ENCODE measurements around the gene RBKS. TPM values are rescaled to one million over a fixed set of nuclear protein-coding genes. Genes with fewer than 3 reads are reported as not detected.
A peak's percentile ranks its signal among the peaks of the same experiment; 100 is the strongest.
"Not testable (repeated sequence)": the region's sequence is repeated elsewhere in the genome, so short reads cannot be mapped to it uniquely, and the experiment has no call there.

RBKS gene
- total RNA-seq, 4 donors from 2014 or later = 1.5 to 15.2 (median 15.1) TPM; not detected in 1

GRCh38 chr2:27771548-27772335, 118.4 kb downstream of the RBKS start, which contains the start of gene MRPL33:
TSS of gene MRPL33 (plus strand) at chr2:27771719. CDS start at chr2:27771778, 59 bp downstream.
- no peaks in the 10 kb centered on the region for H3K9me3 ChIP-seq
- intact Hi-C loops (cut with DNase I; ENCODE audit: low total_unique reads) = loop anchor here (5.0 kb wide), 1 partner anchor 626 kb away; no protein-coding TSS in a partner anchor
- no peaks in the 10 kb centered on the region for H3K36me3 ChIP-seq
- peak; percentile 96 for DNase-seq
- TF ChIP-seq POLR2AphosphoS5 (IDR thresholded peaks at IDR 0.05) (peak; percentile 90 to 93 (median 90)), POLR2A (IDR thresholded peaks at IDR 0.05) (peak; percentile 79), EP300 (IDR thresholded peaks at IDR 0.05; ENCODE audit: low read depth) (no peak), CTCF (IDR thresholded peaks at IDR 0.05) (no peak)
- in situ Hi-C loops (cut with MboI; ENCODE audit: low pct_ligation_motif_present in 1 of 4, low pct_unique_long_range_greater_than_20kb in 1 of 4, low sequenced_read_pairs in 3 of 4) = loop anchor here in 2 of 4 donors (25.0 kb wide), 1 partner anchor 641 kb away; no protein-coding TSS in a partner anchor
- no peaks in the 10 kb centered on the region for H3K27me3 ChIP-seq
- H3K27ac ChIP-seq = peak within 1 kb of the TSS; percentile 91 to 95 (median 93)
- H3K4me1 ChIP-seq = peaks cover 11 to 33% (median 15%) of the 10 kb centered on the region in 4 donors
- 0% methylated on average over 6 to 48 of the region's 48 CpGs for WGBS, 2 donors (ENCODE audit: low coverage in 1 of 2)
- H3K4me3 ChIP-seq = peak within 1 kb of the TSS; percentile 80 to 94 (median 86)

- no peaks in the 10 kb centered on the region for H3K9me3 ChIP-seq
- H3K4me1 ChIP-seq = peaks cover 11 to 31% (median 15%) of the 10 kb centered on the region in 4 donors
- H3K27ac ChIP-seq = peak overlapping the region; percentile 91 to 95 (median 93)
- in situ Hi-C loops (cut with MboI; ENCODE audit: low pct_ligation_motif_present in 1 of 4, low pct_unique_long_range_greater_than_20kb in 1 of 4, low sequenced_read_pairs in 3 of 4) = loop anchor here in 2 of 4 donors (25.0 kb wide), 1 partner anchor 641 kb away; no protein-coding TSS in a partner anchor
- H3K4me3 ChIP-seq = peak overlapping the region; percentile 80 to 94 (median 86)
- intact Hi-C loops (cut with DNase I; ENCODE audit: low total_unique reads) = loop anchor here (5.0 kb wide), 1 partner anchor 626 kb away; no protein-coding TSS in a partner anchor
- H3K27me3 ChIP-seq = no peaks in the 10 kb centered on the region
- DNase-seq = no peak
- TF ChIP-seq CTCF (IDR thresholded peaks at IDR 0.05) = no peak
- no peak for TF ChIP-seq POLR2A (IDR thresholded peaks at IDR 0.05)
- no peak for TF ChIP-seq POLR2AphosphoS5 (IDR thresholded peaks at IDR 0.05)
- no peak for TF ChIP-seq EP300 (IDR thresholded peaks at IDR 0.05; ENCODE audit: low read depth)
- H3K36me3 ChIP-seq = no peaks in the 10 kb centered on the region
- WGBS, 2 donors (ENCODE audit: low coverage in 1 of 2) = 8 to 10% methylated on average over 7 to 13 of the region's 13 CpGs
Observed at GRCh38 chr2:27771202-27771547, 119.0 kb downstream of the RBKS start.

DNA sequence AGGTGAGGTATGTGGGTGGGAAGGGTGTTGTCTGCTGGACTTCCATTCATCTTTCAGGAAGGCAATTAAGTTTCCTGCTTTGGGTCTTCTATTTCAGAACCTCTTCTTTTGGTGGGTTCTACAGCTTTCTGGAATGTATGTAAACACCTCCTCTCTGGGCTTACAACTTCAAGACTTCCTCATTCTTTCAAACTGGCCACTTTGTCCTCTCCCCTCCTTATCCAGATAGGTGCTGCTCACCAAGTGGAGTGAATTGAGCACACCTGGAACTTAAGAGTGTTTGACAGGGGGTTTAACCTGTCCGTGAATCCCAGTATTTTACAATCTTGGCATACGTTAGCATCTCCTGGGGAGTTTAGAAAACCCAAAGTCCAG, 123.9 kb downstream of the RBKS start:
- Histone ChIP-seq H3K36me3 (no peaks in the 10 kb centered on the region), H3K4me3 (peak overlapping the region in 2 of 4 donors; percentile 27 to 36), H3K9me3 (no peaks in the 10 kb centered on the region), H3K27me3 (no peaks in the 10 kb centered on the region), H3K27ac (peak overlapping the region in 1 of 4 donors; percentile 10), H3K4me1 (peaks cover 0 to 7% (median 4%) of the 10 kb centered on the region in 4 donors)
- in situ Hi-C loops (cut with MboI; ENCODE audit: low pct_ligation_motif_present in 1 of 4, low pct_unique_long_range_greater_than_20kb in 1 of 4, low sequenced_read_pairs in 3 of 4) (loop anchor here in 3 of 4 donors (10.0 to 25.0 kb wide), 2 partner anchors 129 to 646 kb away; partner anchors contain the start of genes BABAM2 (in 1 of the 3) and RBKS (in 1 of the 3)), intact Hi-C loops (cut with DNase I; ENCODE audit: low total_unique reads) (no loop called here)
- WGBS, 2 donors (ENCODE audit: low coverage in 1 of 2) = 27 to 52% methylated on average over 2 of the region's 2 CpGs
- DNase-seq = no peak
- TF ChIP-seq POLR2AphosphoS5 (IDR thresholded peaks at IDR 0.05) (no peak), EP300 (IDR thresholded peaks at IDR 0.05; ENCODE audit: low read depth) (no peak), CTCF (IDR thresholded peaks at IDR 0.05) (no peak), POLR2A (IDR thresholded peaks at IDR 0.05) (no peak)

GRCh38 chr2:27765621-27766286, 124.4 kb downstream of the RBKS start:
- Histone ChIP-seq H3K9me3 (no peaks in the 10 kb centered on the region), H3K4me3 (peak overlapping the region in 3 of 4 donors; percentile 2 to 36 (median 27)), H3K27me3 (no peaks in the 10 kb centered on the region), H3K36me3 (no peaks in the 10 kb centered on the region), H3K27ac (peak overlapping the region in 1 of 4 donors; percentile 10), H3K4me1 (peaks cover 0 to 5% (median 4%) of the 10 kb centered on the region in 4 donors)
- 17 to 28% methylated on average over 2 to 29 of the region's 29 CpGs for WGBS, 2 donors (ENCODE audit: low coverage in 1 of 2)
- DNase-seq = peak; percentile 66
- intact Hi-C loops (cut with DNase I; ENCODE audit: low total_unique reads) = no loop called here
- in situ Hi-C loops (cut with MboI; ENCODE audit: low pct_ligation_motif_present in 1 of 4, low pct_unique_long_range_greater_than_20kb in 1 of 4, low sequenced_read_pairs in 3 of 4) = loop anchor here in 3 of 4 donors (10.0 to 25.0 kb wide), 2 partner anchors 129 to 647 kb away; partner anchors contain the start of genes BABAM2 (in 1 of the 3) and RBKS (in 1 of the 3)
- TF ChIP-seq POLR2A (IDR thresholded peaks at IDR 0.05) (no peak), POLR2AphosphoS5 (IDR thresholded peaks at IDR 0.05) (no peak), CTCF (IDR thresholded peaks at IDR 0.05) (no peak), EP300 (IDR thresholded peaks at IDR 0.05; ENCODE audit: low read depth) (no peak)

DNA sequence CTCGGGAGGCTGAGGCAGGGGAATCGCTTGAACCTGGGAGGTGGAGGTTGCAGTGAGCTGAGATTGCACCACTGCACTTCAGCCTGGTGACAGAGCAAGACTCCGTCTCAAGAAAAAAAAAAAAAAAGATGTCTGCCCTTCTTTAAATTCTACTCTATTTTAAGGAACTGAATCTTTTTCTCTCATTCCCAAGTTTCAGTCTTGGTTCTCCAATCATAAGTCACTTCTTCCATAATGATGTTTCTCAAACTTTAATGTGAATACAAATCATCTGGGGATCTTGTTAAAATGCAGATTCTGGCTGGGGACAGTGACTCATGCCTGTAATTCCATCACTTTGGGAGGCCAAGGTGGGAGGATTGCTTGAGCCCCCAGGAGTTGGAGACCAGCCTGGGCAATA, 125.7 kb downstream of the RBKS start:
- H3K4me1 ChIP-seq; H3K27ac ChIP-seq; H3K4me3 ChIP-seq; H3K27me3 ChIP-seq; H3K36me3 ChIP-seq; DNase-seq; H3K9me3 ChIP-seq; intact Hi-C loops (cut with DNase I; ENCODE audit: low total_unique reads): not testable (repeated sequence)
- 81 to 93% methylated on average over 3 of the region's 3 CpGs for WGBS, 2 donors (ENCODE audit: low coverage in 1 of 2)
- in situ Hi-C loops (cut with MboI; ENCODE audit: low pct_ligation_motif_present in 1 of 4, low pct_unique_long_range_greater_than_20kb in 1 of 4, low sequenced_read_pairs in 3 of 4) = loop anchor here in 3 of 4 donors (10.0 to 25.0 kb wide), 2 partner anchors 130 to 648 kb away; partner anchors contain the start of genes BABAM2 (in 1 of the 3) and RBKS (in 1 of the 3)
